Measurements from ENCODE around the gene TBC1D2B.

- TF ChIP-seq CTCF (IDR thresholded peaks at IDR 0.05) (no peak), POLR2A (IDR thresholded peaks at IDR 0.05) (no peak)
Measured at GRCh38 chr15:78102741-78103140, 25.2 kb upstream of the TBC1D2B start.

All from heart left ventricle (tissue), 13 donors.